ENCODE measurements around the gene PRKCZ. TPM values are rescaled to one million over a fixed set of nuclear protein-coding genes. Genes with fewer than 3 reads are reported as not detected.
"Not testable (repeated sequence)": the region's sequence is repeated elsewhere in the genome, so short reads cannot be mapped to it uniquely, and the experiment has no call there.

Gene PRKCZ
- total RNA-seq, 4 donors from 2014 or later = 3.1 to 5.4 (median 4.7) TPM

GRCh38 chr1:2091611-2092604 lies 41.7 kb downstream of the PRKCZ start:
- 69% methylated on average over 32 of the region's 48 CpGs for WGBS
- no peaks in the 10 kb centered on the region for H3K36me3 ChIP-seq
- no peaks in the 10 kb centered on the region for H3K4me1 ChIP-seq
- H3K27me3 ChIP-seq = peaks cover 0 to 67% (median 0%) of the 10 kb centered on the region in 4 donors
- no peak overlapping the region for H3K4me3 ChIP-seq
- no peak for TF ChIP-seq EP300 (IDR thresholded peaks at IDR 0.05)
- TF ChIP-seq POLR2AphosphoS5 (IDR thresholded peaks at IDR 0.05) = no peak
- TF ChIP-seq, protein P1, sequence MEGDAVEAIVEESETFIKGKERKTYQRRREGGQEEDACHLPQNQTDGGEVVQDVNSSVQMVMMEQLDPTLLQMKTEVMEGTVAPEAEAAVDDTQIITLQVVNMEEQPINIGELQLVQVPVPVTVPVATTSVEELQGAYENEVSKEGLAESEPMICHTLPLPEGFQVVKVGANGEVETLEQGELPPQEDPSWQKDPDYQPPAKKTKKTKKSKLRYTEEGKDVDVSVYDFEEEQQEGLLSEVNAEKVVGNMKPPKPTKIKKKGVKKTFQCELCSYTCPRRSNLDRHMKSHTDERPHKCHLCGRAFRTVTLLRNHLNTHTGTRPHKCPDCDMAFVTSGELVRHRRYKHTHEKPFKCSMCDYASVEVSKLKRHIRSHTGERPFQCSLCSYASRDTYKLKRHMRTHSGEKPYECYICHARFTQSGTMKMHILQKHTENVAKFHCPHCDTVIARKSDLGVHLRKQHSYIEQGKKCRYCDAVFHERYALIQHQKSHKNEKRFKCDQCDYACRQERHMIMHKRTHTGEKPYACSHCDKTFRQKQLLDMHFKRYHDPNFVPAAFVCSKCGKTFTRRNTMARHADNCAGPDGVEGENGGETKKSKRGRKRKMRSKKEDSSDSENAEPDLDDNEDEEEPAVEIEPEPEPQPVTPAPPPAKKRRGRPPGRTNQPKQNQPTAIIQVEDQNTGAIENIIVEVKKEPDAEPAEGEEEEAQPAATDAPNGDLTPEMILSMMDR (IDR thresholded peaks at IDR 0.05) = peak; percentile 43 to 54 (median 44)
- TF ChIP-seq POLR2A (IDR thresholded peaks at IDR 0.05; ENCODE audit: low read depth) = no peak
- intact Hi-C loops (cut with DNase I) = no loop called here
- no peak overlapping the region for H3K27ac ChIP-seq (replicated peaks in 1 of 4)
- no peak for DNase-seq (ENCODE audit: extremely low spot score)
- peaks cover 0 to 2% (median 0%) of the 10 kb centered on the region in 4 donors for H3K9me3 ChIP-seq

DNA sequence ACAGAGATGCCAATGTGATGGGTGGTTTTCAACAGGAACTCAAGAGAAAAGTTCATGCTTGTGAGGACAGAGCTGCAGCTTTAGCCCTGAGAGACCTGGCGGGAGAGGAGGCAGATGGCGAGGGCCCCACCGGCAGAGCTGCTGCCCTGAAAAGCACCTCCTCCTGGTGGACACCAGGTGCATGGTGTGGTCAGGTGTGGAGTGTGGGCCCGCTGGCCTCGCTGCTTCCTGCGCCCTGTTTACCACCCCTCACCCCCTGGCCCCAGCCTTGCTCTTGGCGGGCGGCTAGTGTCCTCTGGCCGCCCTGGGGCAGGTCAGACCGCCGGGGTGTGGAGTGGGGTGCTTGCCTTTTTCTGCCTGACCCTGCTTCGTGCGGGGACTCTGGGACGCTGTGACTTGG lies 42.8 kb downstream of the PRKCZ start:
- Histone ChIP-seq H3K27ac (replicated peaks in 1 of 4) (no peak overlapping the region), H3K36me3 (no peaks in the 10 kb centered on the region), H3K4me1 (no peaks in the 10 kb centered on the region), H3K27me3 (peaks cover 0 to 58% (median 0%) of the 10 kb centered on the region in 4 donors), H3K4me3 (no peak overlapping the region), H3K9me3 (peaks cover 0 to 13% (median 0%) of the 10 kb centered on the region in 4 donors)
- WGBS = no CpG with 5 or more reads among the region's 14 CpGs
- intact Hi-C loops (cut with DNase I) = no loop called here
- no peak for DNase-seq (ENCODE audit: extremely low spot score)
- TF ChIP-seq POLR2A (IDR thresholded peaks at IDR 0.05; ENCODE audit: low read depth) (no peak), EP300 (IDR thresholded peaks at IDR 0.05) (no peak), POLR2AphosphoS5 (IDR thresholded peaks at IDR 0.05) (no peak)
- TF ChIP-seq, protein P1 (IDR thresholded peaks at IDR 0.05) = no peak

DNA sequence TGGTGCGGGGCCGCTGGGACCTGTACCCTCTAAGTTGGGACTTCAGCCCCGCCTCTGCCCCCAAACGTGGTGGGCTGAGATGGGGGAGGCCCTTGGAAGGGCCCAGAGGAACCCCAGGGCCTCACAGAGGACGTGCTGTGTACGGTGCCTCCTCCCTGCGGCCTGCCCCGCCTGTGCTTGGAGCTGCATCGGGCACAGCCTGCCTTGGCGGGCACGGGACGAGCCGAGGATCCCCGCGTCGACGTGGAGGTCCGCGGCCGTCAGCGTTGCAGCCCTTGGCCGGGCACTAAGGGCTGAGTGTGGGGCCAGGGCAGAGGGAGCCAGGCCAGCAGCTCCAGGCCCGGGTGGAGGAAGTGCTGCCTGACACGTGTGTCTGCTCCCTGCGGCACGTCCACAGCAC lies 43.4 kb downstream of the PRKCZ start:
- DNase-seq (ENCODE audit: extremely low spot score) = no peak
- H3K27ac ChIP-seq (replicated peaks in 1 of 4) = no peak overlapping the region
- no peaks in the 10 kb centered on the region for H3K36me3 ChIP-seq
- H3K4me1 ChIP-seq = no peaks in the 10 kb centered on the region
- WGBS = no CpG with 5 or more reads among the region's 26 CpGs
- intact Hi-C loops (cut with DNase I) = no loop called here
- TF ChIP-seq EP300 (IDR thresholded peaks at IDR 0.05) (no peak), POLR2AphosphoS5 (IDR thresholded peaks at IDR 0.05) (no peak), POLR2A (IDR thresholded peaks at IDR 0.05; ENCODE audit: low read depth) (no peak)
- TF ChIP-seq, protein P1 (IDR thresholded peaks at IDR 0.05) = no peak
- H3K9me3 ChIP-seq = peaks cover 0 to 17% (median 0%) of the 10 kb centered on the region in 4 donors
- peaks cover 0 to 53% (median 0%) of the 10 kb centered on the region in 4 donors for H3K27me3 ChIP-seq
- no peak overlapping the region for H3K4me3 ChIP-seq

GRCh38 chr1:2094269-2095158 lies 44.3 kb downstream of the PRKCZ start:
- H3K36me3 ChIP-seq; H3K27ac ChIP-seq (replicated peaks in 1 of 4); DNase-seq (ENCODE audit: extremely low spot score); intact Hi-C loops (cut with DNase I); H3K4me3 ChIP-seq; H3K4me1 ChIP-seq: not testable (repeated sequence)
- 92% methylated on average over 33 of the region's 60 CpGs for whole genome bisulfite sequencing
- H3K9me3 ChIP-seq = peaks cover 0 to 17% (median 0%) of the 10 kb centered on the region in 4 donors
- peaks cover 0 to 56% (median 0%) of the 10 kb centered on the region in 4 donors for H3K27me3 ChIP-seq

Measured in esophagus muscularis mucosa (tissue), 4 donors.